Naive B cell (primary cell): ENCODE measurements around the gene NRCAM. TPM values are rescaled to one million over a fixed set of nuclear protein-coding genes. Genes with fewer than 3 reads are reported as not detected.
A peak's percentile ranks its signal among the peaks of the same experiment; 100 is the strongest.

Source experiments
- ATAC-seq, 2 donors: fragments of 150-1000 bp; cut with Tn5 transposase; 2 replicates each; pipeline ENCODE4 v1.10.0; 2021; ENCODE audit warnings: low read depth in 2 of 2, mild to moderate bottlenecking in 2 of 2, moderate library complexity in 2 of 2
- DNase-seq: peaks from one replicate; pipeline ENCODE4 v3.0.0; 2022
- H3K27ac Mint-ChIP-seq, 6 donors: one replicate each; pipeline ENCODE4 v1.8.0; 2020 to 2022; ENCODE audit warnings: mild to moderate bottlenecking in 6 of 6, mixed read lengths in 6 of 6, moderate library complexity in 5 of 6, inconsistent platforms in 2 of 6
- H3K27me3 Mint-ChIP-seq, 3 donors: one replicate each; pipeline ENCODE4 v1.8.0; 2021 to 2022; ENCODE audit warnings: mixed read lengths in 3 of 3, mild to moderate bottlenecking in 1 of 3
- H3K36me3 Mint-ChIP-seq, 2 donors: one replicate each; pipeline ENCODE4 v1.8.0; 2020 to 2022; ENCODE audit warnings: mixed read lengths in 2 of 2, inconsistent platforms in 1 of 2, mild to moderate bottlenecking in 1 of 2
- H3K4me1 Mint-ChIP-seq, 3 donors: one replicate each; pipeline ENCODE4 v1.8.0; 2020 to 2022; ENCODE audit warnings: mixed read lengths in 3 of 3, inconsistent platforms in 1 of 3, mild to moderate bottlenecking in 1 of 3, moderate library complexity in 1 of 3
- H3K4me3 Mint-ChIP-seq, 8 donors: one replicate each; pipeline ENCODE4 v1.8.0; 2020 to 2022; ENCODE audit warnings: mild to moderate bottlenecking in 8 of 8, mixed read lengths in 8 of 8, moderate library complexity in 8 of 8, inconsistent platforms in 2 of 8
- H3K9me3 Mint-ChIP-seq, 7 donors: one replicate each; pipeline ENCODE4 v1.8.0; 2020 to 2022; ENCODE audit warnings: mixed read lengths in 7 of 7, mild to moderate bottlenecking in 5 of 7, inconsistent platforms in 2 of 7, moderate library complexity in 1 of 7
- polyA plus RNA-seq, 6 donors: library from polyadenylated mRNA; unstranded; fragments of 300-500 nt; fragmentation: Illumina TruSeq; gene quantifications; one replicate each; pipeline ENCODE4 v1.2.3, GENCODE V29; 2021; ENCODE audit warnings: low read depth in 6 of 6

Gene NRCAM
- polyA plus RNA-seq, 6 donors from 2014 or later = 0.29 to 1.2 (median 0.47) TPM; not detected in 1

GRCh38 chr7:108239501-108240225 lies 216.6 kb downstream of the NRCAM start:
- H3K27me3 Mint-ChIP-seq = peaks cover 6 to 24% (median 7%) of the 10 kb centered on the region in 3 donors
- H3K27ac Mint-ChIP-seq = no peak overlapping the region
- no peak for ATAC-seq
- H3K4me3 Mint-ChIP-seq = no peak overlapping the region
- no peak for DNase-seq
- H3K9me3 Mint-ChIP-seq = peaks cover 0 to 2% (median 0%) of the 10 kb centered on the region in 7 donors
- H3K4me1 Mint-ChIP-seq = no peaks in the 10 kb centered on the region
- no peaks in the 10 kb centered on the region for H3K36me3 Mint-ChIP-seq

GRCh38 chr7:108236681-108237415 lies 219.4 kb downstream of the NRCAM start:
- Mint-ChIP-seq H3K4me3 (no peak overlapping the region), H3K27me3 (peaks cover 6 to 18% (median 6%) of the 10 kb centered on the region in 3 donors), H3K9me3 (peaks cover 0 to 2% (median 0%) of the 10 kb centered on the region in 7 donors), H3K4me1 (no peaks in the 10 kb centered on the region), H3K36me3 (no peaks in the 10 kb centered on the region), H3K27ac (no peak overlapping the region)
- no peak for ATAC-seq
- DNase-seq = no peak

- H3K4me1 Mint-ChIP-seq = no peaks in the 10 kb centered on the region
- H3K27me3 Mint-ChIP-seq = peaks cover 6 to 11% (median 7%) of the 10 kb centered on the region in 3 donors
- no peak overlapping the region for H3K4me3 Mint-ChIP-seq
- peak overlapping the region in 1 of 6 donors; percentile 6 for H3K27ac Mint-ChIP-seq
- DNase-seq (no peak), ATAC-seq (no peak)
- H3K9me3 Mint-ChIP-seq = no peaks in the 10 kb centered on the region
- no peaks in the 10 kb centered on the region for H3K36me3 Mint-ChIP-seq
Measured at GRCh38 chr7:108235451-108236061, 220.7 kb downstream of the NRCAM start.

- H3K27me3 Mint-ChIP-seq = peaks cover 6 to 16% (median 10%) of the 10 kb centered on the region in 3 donors
Measured at GRCh38 chr7:108234971-108235450, 221.2 kb downstream of the NRCAM start.

GRCh38 chr7:108234281-108234680 lies 222.0 kb downstream of the NRCAM start:
- no peak overlapping the region for H3K27ac Mint-ChIP-seq
- DNase-seq = no peak
- H3K4me1 Mint-ChIP-seq = no peaks in the 10 kb centered on the region
- no peaks in the 10 kb centered on the region for H3K36me3 Mint-ChIP-seq
- ATAC-seq = no peak
- H3K27me3 Mint-ChIP-seq = peaks cover 3 to 18% (median 13%) of the 10 kb centered on the region in 3 donors
- H3K9me3 Mint-ChIP-seq = no peaks in the 10 kb centered on the region
- H3K4me3 Mint-ChIP-seq = no peak overlapping the region

More at GRCh38 chr7:108234971-108235450, 221.2 kb downstream of the NRCAM start:
- H3K4me1 Mint-ChIP-seq = no peaks in the 10 kb centered on the region
- no peak overlapping the region for H3K4me3 Mint-ChIP-seq
- DNase-seq (no peak), ATAC-seq (no peak)
- H3K27ac Mint-ChIP-seq = no peak overlapping the region
- H3K9me3 Mint-ChIP-seq = no peaks in the 10 kb centered on the region
- no peaks in the 10 kb centered on the region for H3K36me3 Mint-ChIP-seq

GRCh38 chr7:108232076-108232475 lies 224.2 kb downstream of the NRCAM start:
- no peaks in the 10 kb centered on the region for H3K36me3 Mint-ChIP-seq

GRCh38 chr7:108231221-108231620 lies 225.0 kb downstream of the NRCAM start:
- H3K27ac Mint-ChIP-seq = no peak overlapping the region
- no peak for DNase-seq
- H3K36me3 Mint-ChIP-seq = no peaks in the 10 kb centered on the region
- H3K4me1 Mint-ChIP-seq = no peaks in the 10 kb centered on the region
- no peak overlapping the region for H3K4me3 Mint-ChIP-seq
- peaks cover 0 to 17% (median 7%) of the 10 kb centered on the region in 3 donors for H3K27me3 Mint-ChIP-seq
- no peak for ATAC-seq
- no peaks in the 10 kb centered on the region for H3K9me3 Mint-ChIP-seq

More at GRCh38 chr7:108232076-108232475, 224.2 kb downstream of the NRCAM start:
- no peaks in the 10 kb centered on the region for H3K9me3 Mint-ChIP-seq
- ATAC-seq = no peak
- H3K27me3 Mint-ChIP-seq = peaks cover 0 to 17% (median 7%) of the 10 kb centered on the region in 3 donors
- H3K27ac Mint-ChIP-seq = no peak overlapping the region
- H3K4me1 Mint-ChIP-seq = no peaks in the 10 kb centered on the region
- no peak for DNase-seq
- H3K4me3 Mint-ChIP-seq = no peak overlapping the region

- Mint-ChIP-seq H3K27me3 (peaks cover 0 to 22% (median 7%) of the 10 kb centered on the region in 3 donors), H3K36me3 (no peaks in the 10 kb centered on the region), H3K4me3 (no peak overlapping the region), H3K9me3 (no peaks in the 10 kb centered on the region), H3K4me1 (no peaks in the 10 kb centered on the region), H3K27ac (no peak overlapping the region)
- no peak for ATAC-seq
- no peak for DNase-seq
Measured at GRCh38 chr7:108227366-108227765, 228.9 kb downstream of the NRCAM start.

- Mint-ChIP-seq H3K4me3 (no peak overlapping the region), H3K9me3 (no peaks in the 10 kb centered on the region), H3K27me3 (peaks cover 0 to 24% (median 7%) of the 10 kb centered on the region in 3 donors), H3K4me1 (no peaks in the 10 kb centered on the region), H3K36me3 (no peaks in the 10 kb centered on the region), H3K27ac (no peak overlapping the region)
- DNase-seq = no peak
- no peak for ATAC-seq
Measured at GRCh38 chr7:108226816-108227299, 229.4 kb downstream of the NRCAM start.

- DNase-seq (no peak), ATAC-seq (no peak)
- Mint-ChIP-seq H3K4me3 (no peak overlapping the region), H3K36me3 (no peaks in the 10 kb centered on the region), H3K27me3 (peaks cover 9 to 30% (median 10%) of the 10 kb centered on the region in 3 donors), H3K4me1 (no peaks in the 10 kb centered on the region), H3K9me3 (peaks cover 0 to 6% (median 0%) of the 10 kb centered on the region in 7 donors), H3K27ac (no peak overlapping the region)
Measured at GRCh38 chr7:108225531-108226181, 230.6 kb downstream of the NRCAM start.

GRCh38 chr7:108224387-108224786 lies 231.8 kb downstream of the NRCAM start:
- ATAC-seq = no peak
- Mint-ChIP-seq H3K27ac (no peak overlapping the region), H3K4me3 (no peak overlapping the region), H3K4me1 (no peaks in the 10 kb centered on the region), H3K9me3 (peaks cover 0 to 10% (median 4%) of the 10 kb centered on the region in 7 donors), H3K36me3 (no peaks in the 10 kb centered on the region), H3K27me3 (peaks cover 10 to 18% (median 17%) of the 10 kb centered on the region in 3 donors)
- no peak for DNase-seq

GRCh38 chr7:108222236-108222892 lies 233.9 kb downstream of the NRCAM start:
- Mint-ChIP-seq H3K9me3 (peaks cover 0 to 12% (median 4%) of the 10 kb centered on the region in 7 donors), H3K36me3 (peaks cover 0 to 5% of the 10 kb centered on the region in 2 donors), H3K4me1 (no peaks in the 10 kb centered on the region), H3K4me3 (no peak overlapping the region), H3K27ac (no peak overlapping the region), H3K27me3 (peaks cover 21 to 28% (median 26%) of the 10 kb centered on the region in 3 donors)
- DNase-seq (no peak), ATAC-seq (no peak)
